CD4-positive, alpha-beta T cell treated with Interleukin-4 for 1 hour (primary cell): ENCODE results near the gene TAF13.
"Not testable (repeated sequence)": the region's sequence is repeated elsewhere in the genome, so short reads cannot be mapped to it uniquely, and the experiment has no call there.

Experiments used
- DNase-seq, 2 donors: peaks; one replicate each; pipeline ENCODE4 v3.0.0-alpha.2; 2020 to 2022

Gene TAF13

DNA sequence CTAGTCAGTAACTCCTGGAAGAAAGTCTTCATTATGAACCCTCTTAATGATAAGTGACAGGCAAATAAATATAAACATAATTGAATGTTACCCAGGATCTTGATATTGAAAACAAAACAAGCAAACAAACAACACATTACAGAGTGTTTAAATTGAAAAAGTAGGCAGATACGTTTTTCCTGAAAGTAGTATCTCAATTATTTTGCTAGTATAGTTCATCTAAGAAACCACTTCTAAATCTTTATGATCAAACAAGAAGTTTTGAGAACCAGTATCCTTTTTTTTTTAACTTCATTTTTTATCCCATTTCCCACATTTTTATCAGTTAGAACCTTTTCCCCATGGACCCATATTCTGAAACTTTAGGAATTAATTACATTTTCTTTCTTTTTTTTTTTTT lies 30.2 kb downstream of the TAF13 start:
- DNase-seq = no peak

DNA sequence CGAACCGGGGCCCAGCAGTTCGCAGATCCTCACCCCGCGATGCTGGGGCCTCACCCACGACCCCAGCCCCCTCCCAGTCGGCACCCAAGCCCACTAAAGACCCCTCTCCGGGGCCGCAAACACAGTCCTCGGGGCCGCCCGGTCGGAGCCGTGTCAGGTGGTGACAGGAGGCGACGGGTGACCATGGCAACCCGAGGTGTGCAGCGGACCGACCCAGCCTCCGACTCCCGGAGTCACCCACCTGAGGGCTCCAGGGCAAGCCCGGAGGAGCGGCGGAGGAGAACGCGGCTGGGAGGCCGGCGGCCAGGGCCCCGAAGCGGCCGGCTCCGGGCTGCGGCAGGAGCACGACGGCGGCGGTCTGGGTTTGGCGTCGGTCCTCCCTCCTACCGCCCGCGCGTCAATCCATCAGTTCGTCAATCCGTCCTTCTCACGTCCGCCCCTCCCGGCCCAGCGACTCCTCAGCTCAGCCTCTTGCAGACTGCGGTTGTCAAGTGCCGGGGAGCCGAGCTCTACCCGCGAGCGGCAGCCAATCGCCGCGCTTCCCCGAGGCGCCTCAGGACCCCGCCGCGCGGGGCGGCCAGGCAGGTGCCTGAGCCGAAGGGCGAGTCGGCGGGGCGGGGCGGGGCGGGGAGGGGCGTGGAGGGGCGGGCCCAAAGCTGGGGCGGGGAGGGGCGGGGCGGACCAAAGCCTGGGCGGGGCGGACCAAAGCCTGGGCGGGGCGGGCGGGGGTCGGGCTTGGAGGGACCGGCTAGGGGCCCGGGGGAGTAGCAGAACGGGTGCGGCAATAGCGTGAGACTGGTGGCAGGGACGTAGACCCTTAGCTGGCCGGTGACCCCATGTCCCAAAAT lies 34.0 kb downstream of the TAF13 start, which contains the start of gene WDR47:
WDR47 (minus strand) TSS at position 482 of the 848 bp plus-strand sequence. CDS start 18,590 bp downstream, outside the sequence.
- peak; percentile 97 for DNase-seq

- DNase-seq = peak in 1 of 2 donors; percentile 27
Measured at GRCh38 chr1:109040989-109041620, 34.7 kb downstream of the TAF13 start.

GRCh38 chr1:109040627-109040988 lies 35.2 kb downstream of the TAF13 start:
- DNase-seq = no peak

DNA sequence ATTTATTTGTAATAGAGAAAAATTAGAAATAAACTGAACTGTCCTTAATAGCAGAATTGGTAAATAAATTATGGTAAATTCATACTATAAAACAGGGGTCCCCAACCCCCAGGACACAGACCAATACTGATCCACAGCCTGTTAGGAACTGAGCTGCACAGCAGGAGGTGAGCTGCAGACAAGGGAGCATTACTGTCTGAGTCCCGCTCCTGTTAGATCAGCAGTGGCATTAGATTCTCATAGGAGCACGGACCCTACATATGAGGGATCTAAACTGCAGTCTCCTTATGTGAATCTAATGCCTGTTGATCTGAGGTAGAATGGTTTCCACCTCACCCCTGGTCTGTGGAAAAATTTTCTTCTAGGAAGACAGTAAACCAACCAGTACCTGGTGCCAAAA lies 41.4 kb downstream of the TAF13 start:
- no peak for DNase-seq

- not testable (repeated sequence) for DNase-seq
Measured at GRCh38 chr1:109029493-109029892, 46.3 kb downstream of the TAF13 start.

DNA sequence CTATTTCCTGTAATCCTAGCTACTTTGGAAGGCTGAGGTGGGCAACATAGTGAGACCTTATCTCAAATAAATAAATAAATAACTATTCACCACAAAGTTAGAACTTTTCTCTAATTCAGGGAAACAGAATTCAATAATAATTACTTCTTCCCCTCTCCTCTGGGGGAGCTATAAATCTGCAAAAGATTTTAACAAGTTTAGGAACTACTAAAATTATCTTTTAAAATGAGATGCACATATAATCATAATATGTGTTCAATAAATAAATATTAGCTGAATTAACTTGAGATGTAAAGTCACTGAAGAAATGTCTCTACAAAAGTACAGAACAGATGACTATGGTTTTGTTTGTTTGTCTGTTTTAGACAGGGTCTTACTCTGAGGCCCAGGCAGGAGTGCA lies 48.0 kb downstream of the TAF13 start:
- peak in 1 of 2 donors; percentile 23 for DNase-seq

- DNase-seq = no peak
Measured at GRCh38 chr1:109025694-109026093, 50.1 kb downstream of the TAF13 start.

DNA sequence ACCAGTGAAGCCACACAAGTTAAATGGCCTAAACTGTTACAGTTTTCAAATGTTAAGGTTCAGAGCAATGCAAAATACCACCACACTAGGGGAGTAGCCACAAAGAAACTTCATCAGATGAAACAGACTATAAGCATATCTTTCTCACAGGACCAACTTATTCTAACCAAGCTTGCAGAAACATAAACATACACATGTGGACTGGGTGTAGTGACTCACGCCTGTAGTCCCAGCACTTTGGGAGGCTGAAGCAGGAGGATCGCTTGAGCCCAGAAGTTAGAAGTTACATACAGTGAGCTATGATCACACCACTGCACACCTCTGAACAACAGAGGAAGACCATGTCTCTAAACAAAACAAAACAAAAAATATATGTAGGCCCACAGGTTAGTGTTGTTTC lies 51.2 kb downstream of the TAF13 start:
- no peak for DNase-seq

GRCh38 chr1:109020693-109021257 lies 55.0 kb downstream of the TAF13 start:
- no peak for DNase-seq

- DNase-seq = not testable (repeated sequence)
Measured at GRCh38 chr1:109017719-109018118, 58.1 kb downstream of the TAF13 start.

- DNase-seq = no peak
Measured at GRCh38 chr1:109017134-109017533, 58.7 kb downstream of the TAF13 start.
